Measurements from ENCODE around the gene MYO1F.

MYO1F gene

DNA sequence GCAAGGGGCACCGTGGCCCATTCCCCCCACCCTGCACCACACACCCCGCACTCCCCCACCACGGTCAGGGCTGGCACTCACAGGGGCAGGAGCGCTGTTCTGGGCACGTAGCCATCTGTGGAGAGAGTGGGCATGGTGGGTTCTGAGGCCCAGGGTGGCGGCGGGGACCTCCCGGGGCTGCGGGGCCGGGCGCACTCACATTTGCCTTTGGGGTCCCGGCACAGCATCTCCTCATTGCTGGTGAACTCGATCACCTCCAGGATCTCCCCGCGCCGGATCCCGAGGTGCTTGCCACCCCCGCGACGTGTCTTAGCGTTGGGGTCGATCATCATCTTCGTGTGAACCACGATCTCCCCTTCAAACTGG lies 86.9 kb downstream of the MYO1F start:
- DNase-seq (ENCODE audit: low read depth), result no peak

DNA sequence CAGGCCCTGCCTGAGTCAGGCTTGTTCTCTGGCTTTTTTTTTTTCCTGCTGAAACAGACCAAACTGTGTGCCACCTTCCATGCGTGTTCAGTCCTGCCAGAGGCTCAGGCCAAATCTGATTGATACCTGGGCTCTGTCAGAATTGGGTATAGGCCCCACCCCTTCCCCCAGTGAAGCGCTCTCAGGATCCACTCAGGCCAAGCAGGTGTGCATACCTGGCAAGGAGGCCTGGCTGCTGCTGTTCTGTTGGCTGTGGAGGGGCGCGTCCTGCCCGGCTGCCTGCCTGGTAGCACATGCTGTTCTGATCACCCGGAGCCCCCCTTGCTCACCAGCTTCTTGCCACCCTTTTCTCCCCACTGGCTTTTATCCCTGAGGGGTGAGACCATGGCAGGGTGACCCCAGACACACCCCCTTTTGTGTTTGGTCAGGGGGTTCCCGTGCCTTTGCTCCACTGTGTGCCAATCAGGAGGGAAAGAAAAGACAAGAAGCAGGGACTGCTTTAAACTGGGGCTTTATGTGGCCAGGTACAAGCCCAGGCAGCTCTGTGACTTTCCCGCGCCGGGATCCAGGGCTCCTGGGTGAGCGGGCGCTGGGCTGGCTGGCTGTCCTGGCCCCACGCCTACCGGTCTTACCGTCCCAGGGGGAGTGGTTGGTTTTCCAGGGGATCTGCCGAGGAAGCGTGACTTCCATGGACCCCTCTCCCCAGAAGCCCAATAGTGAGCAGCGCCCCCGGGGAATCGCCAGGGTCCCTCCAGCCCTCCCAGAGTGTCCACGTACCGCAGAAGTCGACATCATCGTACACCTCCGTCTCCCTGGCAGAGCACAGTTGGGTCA lies 87.5 kb downstream of the MYO1F start:
- DNase-seq (ENCODE audit: low read depth), result no peak

DNA sequence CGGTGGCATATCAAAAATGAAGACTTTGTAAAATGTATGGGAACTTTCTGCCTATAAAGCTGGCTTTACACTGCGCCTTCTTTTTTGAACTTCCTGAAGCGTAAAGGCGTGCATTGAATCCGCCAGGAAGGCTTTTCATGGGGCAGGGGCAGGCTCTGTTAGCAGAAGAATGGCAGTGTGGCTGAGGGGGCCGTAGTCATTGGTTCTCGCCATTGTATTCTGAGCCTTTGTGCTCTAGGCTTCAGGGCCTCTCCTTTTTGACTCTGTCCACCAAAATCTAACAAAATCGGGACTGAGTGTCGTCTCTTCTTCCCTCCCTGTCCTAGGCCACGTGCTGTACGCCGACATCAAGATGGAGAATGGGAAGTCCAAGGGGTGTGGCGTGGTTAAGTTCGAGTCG lies 88.9 kb downstream of the MYO1F start:
- no peak for DNase-seq (ENCODE audit: low read depth)

DNA sequence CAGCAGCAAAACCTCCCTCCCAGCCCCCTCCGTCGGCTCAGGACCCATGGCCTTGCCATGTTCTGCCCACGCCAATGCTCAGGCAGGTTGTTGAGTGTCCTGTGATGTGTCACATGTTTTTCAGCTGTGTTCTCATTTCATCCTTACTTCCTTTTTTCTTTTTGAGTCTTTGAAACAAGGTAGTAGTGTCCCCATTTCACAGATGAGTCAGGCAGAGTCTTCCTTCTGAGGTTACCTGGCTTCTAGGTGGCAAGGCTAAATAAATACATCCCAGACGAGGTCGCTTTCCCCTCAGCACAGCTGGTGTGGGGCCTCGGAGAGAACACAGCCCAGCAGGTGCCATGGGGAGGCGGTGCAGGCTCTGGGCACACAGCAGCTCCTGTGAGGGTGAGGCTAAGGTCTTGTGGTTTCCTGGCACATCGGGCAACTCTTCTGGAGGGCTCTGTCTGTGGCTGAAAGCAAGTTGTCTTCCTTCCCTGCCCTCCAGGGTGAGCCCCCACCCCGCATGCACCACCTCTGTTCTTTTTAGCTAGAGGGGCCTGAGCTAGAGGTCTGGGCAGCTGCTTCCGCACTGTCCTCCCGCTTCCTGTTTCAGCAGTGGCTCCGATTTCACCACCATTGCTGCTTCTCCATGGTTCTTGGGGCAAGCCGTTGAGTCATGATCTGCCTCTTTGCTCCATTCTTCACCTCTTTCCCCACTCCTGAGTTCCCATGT lies 89.9 kb downstream of the MYO1F start:
- DNase-seq (ENCODE audit: low read depth), result no peak

DNA sequence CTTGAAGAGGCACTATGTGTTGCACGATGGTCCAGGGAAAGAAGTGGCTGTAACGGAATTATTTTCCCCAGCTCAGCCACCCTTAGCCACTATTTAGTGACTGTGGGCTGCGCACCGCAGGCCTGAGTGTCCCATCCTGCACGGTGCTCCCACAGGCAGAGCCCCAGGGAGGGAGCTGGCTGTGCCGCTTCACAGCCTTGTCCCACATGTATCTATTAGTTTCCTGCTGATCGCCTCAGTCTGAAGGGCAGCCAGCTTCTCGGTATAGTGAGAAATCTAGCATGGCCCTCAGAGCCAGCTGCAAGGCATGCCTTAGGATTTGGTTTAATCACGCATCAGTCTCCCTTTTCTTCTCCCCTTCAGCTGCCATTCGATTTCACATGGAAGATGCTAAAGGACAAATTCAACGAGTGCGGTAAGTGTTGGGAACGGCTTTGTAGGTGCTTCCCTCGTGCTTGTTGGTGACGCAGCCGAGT lies 90.5 kb downstream of the MYO1F start:
- DNase-seq (ENCODE audit: low read depth), result no peak

DNA sequence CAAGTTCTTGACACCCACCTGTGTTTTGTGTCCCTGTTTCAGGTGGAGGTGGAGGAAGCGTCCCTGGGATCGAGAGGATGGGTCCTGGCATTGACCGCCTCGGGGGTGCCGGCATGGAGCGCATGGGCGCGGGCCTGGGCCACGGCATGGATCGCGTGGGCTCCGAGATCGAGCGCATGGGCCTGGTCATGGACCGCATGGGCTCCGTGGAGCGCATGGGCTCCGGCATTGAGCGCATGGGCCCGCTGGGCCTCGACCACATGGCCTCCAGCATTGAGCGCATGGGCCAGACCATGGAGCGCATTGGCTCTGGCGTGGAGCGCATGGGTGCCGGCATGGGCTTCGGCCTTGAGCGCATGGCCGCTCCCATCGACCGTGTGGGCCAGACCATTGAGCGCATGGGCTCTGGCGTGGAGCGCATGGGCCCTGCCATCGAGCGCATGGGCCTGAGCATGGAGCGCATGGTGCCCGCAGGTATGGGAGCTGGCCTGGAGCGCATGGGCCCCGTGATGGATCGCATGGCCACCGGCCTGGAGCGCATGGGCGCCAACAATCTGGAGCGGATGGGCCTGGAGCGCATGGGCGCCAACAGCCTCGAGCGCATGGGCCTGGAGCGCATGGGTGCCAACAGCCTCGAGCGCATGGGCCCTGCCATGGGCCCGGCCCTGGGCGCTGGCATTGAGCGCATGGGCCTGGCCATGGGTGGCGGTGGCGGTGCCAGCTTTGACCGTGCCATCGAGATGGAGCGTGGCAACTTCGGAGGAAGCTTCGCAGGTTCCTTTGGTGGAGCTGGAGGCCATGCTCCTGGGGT lies 91.5 kb downstream of the MYO1F start:
- no peak for DNase-seq (ENCODE audit: low read depth)

DNA sequence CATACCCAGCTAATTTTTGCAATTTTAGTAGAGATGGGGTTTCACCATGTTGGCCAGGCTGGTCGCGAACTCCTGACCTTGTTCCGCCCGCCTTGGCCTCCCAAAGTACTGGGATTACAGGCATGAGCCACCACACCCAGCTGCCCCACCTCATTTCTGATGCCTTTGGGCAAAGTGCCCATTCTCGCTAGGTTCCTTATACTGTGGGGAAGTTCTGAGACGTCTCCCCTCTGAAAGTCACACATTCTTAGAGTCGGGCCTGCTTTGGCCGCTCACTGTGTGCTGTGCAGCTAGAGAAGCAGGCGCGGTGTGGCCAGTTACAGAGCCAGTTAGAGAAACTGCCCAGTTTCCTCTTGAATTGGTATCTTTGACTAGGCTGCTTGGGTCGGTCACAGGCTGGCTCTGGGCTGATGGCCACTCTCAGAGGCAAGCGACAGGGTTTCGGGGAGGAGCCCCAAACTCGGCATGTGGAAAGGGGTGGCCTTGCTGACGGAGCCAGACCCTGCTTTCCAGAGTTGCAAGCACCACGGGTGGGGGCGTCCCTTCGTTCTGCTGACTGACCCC lies 92.8 kb downstream of the MYO1F start:
- DNase-seq (ENCODE audit: low read depth), result no peak

DNA sequence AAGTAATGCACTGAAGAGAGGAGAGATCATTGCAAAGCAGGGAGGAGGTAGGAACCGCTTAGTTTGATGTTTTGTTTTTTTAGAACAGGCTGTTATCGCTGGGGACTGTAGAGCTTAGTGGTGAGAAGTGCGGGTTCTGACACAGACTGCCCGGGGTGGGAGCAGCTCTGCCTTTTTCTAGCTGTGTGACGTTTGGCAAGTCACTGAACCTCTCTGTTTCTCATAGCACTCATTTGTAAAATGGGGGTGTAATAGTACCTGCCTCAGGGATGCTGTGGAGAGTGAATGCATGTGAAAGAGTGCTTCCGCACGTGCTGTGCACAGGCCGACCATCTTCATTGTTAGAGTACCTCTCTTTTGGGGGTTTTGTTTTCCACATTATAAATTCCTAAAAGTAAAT lies 94.1 kb downstream of the MYO1F start:
- no peak for DNase-seq (ENCODE audit: low read depth)

DNA sequence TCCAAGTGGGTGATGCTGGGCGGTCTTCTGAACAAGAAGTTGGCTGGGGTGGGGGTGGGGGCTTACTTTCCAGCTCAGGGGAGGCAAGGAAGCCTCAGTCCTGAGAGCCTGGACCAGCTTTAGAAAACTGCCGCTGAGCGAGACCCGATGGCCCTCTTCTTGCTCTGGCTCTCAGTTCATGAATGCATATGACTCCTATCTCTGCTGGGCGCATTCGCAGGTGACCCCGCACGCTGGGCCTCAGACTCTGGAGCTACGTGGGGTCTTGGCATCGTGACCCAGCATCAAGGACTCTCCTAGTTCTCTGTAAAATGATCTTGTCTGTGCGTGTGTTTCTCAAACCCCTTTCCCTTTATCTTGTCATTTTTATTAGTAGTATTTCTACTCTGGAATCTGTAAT lies 94.5 kb downstream of the MYO1F start:
- DNase-seq (ENCODE audit: low read depth), result no peak

DNA sequence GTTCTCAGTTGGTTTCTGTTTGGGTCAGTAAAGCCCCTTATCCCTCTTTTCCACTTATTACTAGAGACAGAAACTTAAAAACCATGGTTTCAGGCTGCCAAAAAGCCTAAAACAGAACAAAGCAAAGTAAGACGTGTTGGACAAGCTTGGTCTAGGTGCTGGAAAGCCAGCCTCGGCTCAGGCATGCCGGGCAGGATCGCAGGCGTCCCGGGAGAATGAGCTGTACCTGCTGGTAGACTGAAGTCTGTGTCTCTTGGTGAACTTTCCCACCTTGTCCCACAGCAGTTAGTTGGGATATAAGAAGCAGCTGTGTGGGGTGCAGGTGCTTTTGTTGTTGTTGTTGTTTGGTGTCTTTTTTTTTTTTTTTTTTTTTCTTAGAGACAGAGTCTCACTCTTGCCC lies 95.6 kb downstream of the MYO1F start:
- DNase-seq (ENCODE audit: low read depth), result no peak

DNA sequence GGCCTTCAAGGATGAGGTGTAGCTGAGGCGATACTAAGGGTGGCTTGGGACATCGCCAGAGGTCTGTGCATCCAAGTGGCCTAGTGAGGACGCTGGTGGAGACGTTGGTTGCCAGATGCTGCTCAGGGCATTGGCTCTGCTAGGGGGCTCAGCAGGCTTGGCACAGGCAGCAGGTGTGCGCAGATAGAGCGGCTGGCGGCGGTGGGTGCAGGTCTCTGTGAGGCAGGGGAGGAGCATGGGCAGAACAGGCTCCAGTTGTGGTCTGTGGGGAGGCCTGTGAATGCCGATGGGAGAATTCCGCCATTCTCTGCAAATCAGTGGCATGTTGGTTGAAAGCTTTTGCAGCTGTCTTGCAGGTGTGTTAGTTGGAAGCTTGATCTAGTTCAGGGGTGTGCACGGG lies 96.0 kb downstream of the MYO1F start:
- DNase-seq (ENCODE audit: low read depth), result no peak

DNA sequence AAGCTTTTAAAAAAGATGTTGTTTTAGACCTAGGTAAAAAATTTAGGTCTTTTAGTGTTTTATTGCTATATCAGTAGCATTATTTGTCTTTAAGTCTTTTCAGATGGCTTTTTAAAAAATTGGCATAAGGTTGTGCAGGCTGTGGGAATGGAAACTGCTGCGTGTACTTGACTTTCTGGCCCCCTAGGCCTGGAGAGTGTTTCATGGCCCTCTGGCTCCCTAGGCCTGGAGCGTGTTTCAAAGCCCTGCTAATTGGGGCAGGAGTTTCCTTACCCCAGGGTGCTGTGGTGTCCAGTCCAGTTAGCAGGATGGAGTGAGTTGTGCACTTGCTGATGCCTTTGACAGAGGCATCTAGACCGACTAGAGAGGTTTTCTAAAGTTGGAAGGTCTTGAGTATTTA lies 98.6 kb downstream of the MYO1F start:
- DNase-seq (ENCODE audit: low read depth), result no peak

DNA sequence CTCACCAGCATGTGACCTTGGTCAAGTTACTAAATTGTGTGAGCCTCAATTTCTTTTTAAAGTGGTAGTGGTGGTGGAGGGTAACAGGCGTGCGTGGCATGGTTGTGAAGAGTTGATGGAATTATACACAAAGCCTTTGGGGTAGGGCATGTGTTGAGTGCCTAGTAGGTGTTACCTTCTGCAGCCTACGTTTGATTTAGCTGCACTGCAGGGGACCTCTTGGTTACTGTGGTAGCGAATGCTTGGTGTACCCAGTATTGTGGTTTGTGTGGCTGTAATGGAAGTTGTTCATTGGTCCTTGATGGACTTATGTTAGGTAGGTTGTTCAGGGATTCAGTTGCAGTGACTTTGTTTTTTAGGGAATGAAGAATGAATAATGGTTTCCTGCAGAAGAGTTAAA lies 99.4 kb downstream of the MYO1F start:
- no peak for DNase-seq (ENCODE audit: low read depth)

DNA sequence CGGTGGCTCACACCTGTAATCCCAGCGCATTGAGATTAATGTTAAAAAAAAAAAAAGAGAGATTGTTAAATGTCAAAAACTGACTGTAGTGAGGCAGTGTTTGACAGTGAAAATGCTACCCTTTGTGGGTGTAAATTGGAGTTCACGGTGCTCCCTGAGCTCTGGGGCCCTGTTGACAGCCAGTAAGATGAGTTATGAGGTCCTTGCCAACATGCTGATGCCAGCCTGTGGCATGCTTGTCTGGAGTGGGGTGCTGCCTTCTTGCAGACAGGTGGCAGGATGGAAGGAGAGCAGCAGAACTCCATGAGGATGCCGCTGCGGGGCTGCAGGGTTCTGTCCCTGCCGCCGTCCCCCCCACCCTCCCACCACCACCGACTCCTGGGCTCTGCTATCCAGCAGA lies 100.7 kb downstream of the MYO1F start:
- DNase-seq (ENCODE audit: low read depth), result no peak

DNA sequence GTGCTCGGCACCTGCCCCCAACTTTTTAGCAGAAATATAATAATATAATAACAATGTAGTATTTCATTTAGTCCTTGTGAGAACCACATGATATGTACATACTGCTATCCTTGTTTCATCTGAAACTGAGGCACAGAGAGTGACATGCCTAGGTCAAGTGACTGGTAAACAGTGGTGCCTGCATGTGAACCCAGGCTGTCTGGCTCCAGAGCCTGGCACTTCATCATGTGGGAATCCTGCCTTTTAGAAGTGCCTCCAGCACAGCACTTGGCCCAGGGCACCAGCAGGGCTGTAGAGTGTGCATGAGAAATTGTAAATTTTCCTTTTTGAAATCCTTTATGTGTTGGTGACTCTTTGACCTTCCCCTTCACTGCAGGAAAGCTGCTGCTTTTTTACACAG lies 102.2 kb downstream of the MYO1F start:
- no peak for DNase-seq (ENCODE audit: low read depth)

DNA sequence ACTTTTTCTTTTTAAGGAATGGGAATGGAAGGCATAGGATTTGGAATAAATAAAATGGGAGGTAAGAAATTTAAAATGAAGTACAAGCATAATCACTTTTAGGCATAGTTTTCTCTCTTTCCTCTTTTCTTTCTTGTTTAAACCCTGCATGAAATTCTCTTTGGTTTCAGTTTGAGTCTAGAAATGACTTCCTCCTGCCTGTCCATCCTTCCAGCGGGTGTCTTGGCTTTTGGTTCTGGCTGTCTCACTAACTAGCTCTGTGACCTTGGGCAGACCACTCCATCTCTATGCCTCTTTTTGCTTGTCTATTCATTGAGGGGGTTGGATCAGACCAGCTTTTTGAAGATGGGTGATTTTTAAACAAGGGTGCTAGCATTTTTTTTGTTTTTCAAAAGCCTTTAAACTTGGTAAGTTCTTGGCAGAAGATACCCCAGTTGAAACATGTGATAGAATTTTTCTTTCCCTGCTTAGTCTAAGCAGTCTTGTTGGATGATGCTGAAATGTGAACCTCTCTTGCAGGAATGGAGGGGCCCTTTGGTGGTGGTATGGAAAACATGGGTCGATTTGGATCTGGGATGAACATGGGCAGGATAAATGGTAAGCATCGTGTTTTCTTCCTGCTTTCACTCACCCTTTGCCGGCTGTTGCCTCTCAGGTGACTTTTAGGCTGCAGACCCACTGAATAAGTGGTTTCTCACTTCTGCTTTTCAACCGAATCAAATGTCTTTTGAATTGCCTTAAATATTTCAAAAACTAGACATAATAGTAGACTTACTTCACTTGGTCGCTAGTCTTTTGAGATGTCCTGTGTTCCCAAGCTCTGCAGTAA lies 103.4 kb downstream of the MYO1F start:
- DNase-seq (ENCODE audit: low read depth), result no peak
